PFSK-1 (cell line): ENCODE measurements around the gene TMEM129.

Source experiments
- FOXP2 ChIP-seq: optimal IDR thresholded peaks from 2 replicates; pipeline ENCODE3; 2011; ENCODE audit warnings: borderline replicate concordance, control low read depth, inconsistent platforms; ENCODE audit not compliant: insufficient read depth; ENCODE audit errors: extremely low read length, extremely low read depth
- POLR2AphosphoS5 ChIP-seq: IDR thresholded peaks from 2 replicates; pipeline ENCODE4 v1.6.1; 2012; ENCODE audit warnings: low read depth, mild to moderate bottlenecking, control low read depth, low read length, moderate library complexity
- SIN3A ChIP-seq: IDR thresholded peaks from 2 replicates; pipeline ENCODE4 v1.6.1; 2012; ENCODE audit warnings: mild to moderate bottlenecking, low read length, moderate library complexity, borderline replicate concordance; ENCODE audit not compliant: insufficient read depth
- TAF1 ChIP-seq: IDR thresholded peaks from 2 replicates; pipeline ENCODE4 v1.6.1; 2012; ENCODE audit warnings: low read length, control low read depth, borderline replicate concordance; ENCODE audit not compliant: insufficient read depth
- TF ChIP-seq, protein P1 (sequence below), 2 experiments: IDR thresholded peaks; 2 replicates each; pipeline versions ENCODE4 v1.6.1 to v1.8.0; 2011 to 2012; ENCODE audit warnings: low read depth in 2 of 2, low read length in 2 of 2, control low read depth in 1 of 2, inconsistent platforms in 1 of 2, mild to moderate bottlenecking in 1 of 2, moderate library complexity in 1 of 2; ENCODE audit not compliant: insufficient read depth in 1 of 2

DNA sequence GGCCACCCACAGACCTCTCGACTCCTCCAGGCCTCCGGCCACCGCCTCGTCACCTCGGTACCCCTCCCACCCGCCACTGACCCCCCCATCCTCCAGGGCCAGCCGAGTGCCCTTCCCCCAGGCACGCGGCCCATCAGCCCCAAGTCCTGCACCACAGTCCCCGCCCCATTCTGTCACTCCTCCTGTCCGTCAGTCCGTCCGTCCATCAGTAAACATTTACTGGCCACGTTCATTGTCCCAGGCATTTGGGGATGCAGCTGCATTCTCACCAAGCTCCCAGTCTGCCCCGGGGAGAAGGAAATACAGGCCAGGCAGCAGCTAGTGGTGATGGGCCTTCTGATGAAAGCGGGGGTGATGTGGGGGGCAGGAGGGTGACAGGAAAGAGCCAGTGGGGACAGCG, 36.7 kb upstream of the TMEM129 start:
- TF ChIP-seq POLR2AphosphoS5 (no peak), TAF1 (no peak), SIN3A (no peak), FOXP2 (no peak)
- TF ChIP-seq, protein P1, sequence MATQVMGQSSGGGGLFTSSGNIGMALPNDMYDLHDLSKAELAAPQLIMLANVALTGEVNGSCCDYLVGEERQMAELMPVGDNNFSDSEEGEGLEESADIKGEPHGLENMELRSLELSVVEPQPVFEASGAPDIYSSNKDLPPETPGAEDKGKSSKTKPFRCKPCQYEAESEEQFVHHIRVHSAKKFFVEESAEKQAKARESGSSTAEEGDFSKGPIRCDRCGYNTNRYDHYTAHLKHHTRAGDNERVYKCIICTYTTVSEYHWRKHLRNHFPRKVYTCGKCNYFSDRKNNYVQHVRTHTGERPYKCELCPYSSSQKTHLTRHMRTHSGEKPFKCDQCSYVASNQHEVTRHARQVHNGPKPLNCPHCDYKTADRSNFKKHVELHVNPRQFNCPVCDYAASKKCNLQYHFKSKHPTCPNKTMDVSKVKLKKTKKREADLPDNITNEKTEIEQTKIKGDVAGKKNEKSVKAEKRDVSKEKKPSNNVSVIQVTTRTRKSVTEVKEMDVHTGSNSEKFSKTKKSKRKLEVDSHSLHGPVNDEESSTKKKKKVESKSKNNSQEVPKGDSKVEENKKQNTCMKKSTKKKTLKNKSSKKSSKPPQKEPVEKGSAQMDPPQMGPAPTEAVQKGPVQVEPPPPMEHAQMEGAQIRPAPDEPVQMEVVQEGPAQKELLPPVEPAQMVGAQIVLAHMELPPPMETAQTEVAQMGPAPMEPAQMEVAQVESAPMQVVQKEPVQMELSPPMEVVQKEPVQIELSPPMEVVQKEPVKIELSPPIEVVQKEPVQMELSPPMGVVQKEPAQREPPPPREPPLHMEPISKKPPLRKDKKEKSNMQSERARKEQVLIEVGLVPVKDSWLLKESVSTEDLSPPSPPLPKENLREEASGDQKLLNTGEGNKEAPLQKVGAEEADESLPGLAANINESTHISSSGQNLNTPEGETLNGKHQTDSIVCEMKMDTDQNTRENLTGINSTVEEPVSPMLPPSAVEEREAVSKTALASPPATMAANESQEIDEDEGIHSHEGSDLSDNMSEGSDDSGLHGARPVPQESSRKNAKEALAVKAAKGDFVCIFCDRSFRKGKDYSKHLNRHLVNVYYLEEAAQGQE (IDR thresholded peaks at IDR 0.05; ENCODE audit: insufficient read depth in 1 of 2, low read depth in 2 of 2, low read length in 2 of 2), result no peak
